H1 (cell line): Measurements from ENCODE around the gene POLR3GL. TPM values are rescaled to one million over a fixed set of nuclear protein-coding genes. Genes with fewer than 3 reads are reported as not detected.

ENCODE experiments used
- CTCF ChIA-PET: fragments of 300-600 bp; sonication (Branson Sonifier 250); formaldehyde crosslinking; loops from one replicate; lab custom pipeline; 2021; ENCODE audit not compliant: partially characterized antibody; lab: Charles Lee
- POLR2A ChIA-PET: fragments of 300-600 bp; sonication (Branson Sonifier 250); formaldehyde crosslinking; loops from one replicate; lab custom pipeline; 2021; ENCODE audit warnings: inconsistent platforms; ENCODE audit not compliant: partially characterized antibody; lab: Charles Lee
- DNase-seq, 2 experiments: peaks; one replicate each; pipeline versions ENCODE4 v3.0.0 to v3.0.0-alpha.2; 2010 to 2022; ENCODE audit warnings: low spot score in 2 of 2, low read depth in 1 of 2, mixed read lengths in 1 of 2
- FAIRE-seq: peaks from 2 replicates; lab custom pipeline; 2011; peaks lifted over from hg19 to GRCh38; lab: Jason Lieb, UNC
- H2AFZ ChIP-seq: 2 replicates; pipeline ENCODE4 v1.8.1; 2012; ENCODE audit warnings: low read length, inconsistent platforms
- H2AK5ac ChIP-seq: 2 replicates; pipeline ENCODE4 v1.6.1; 2013; ENCODE audit warnings: low read depth, low read length
- H2BK120ac ChIP-seq: replicated peaks from 2 replicates; pipeline ENCODE3; 2013; ENCODE audit warnings: low read depth, low read length, inconsistent platforms
- H2BK12ac ChIP-seq: 2 replicates; pipeline ENCODE4 v1.6.1; 2013; ENCODE audit warnings: low read depth, low read length
- H2BK15ac ChIP-seq: 2 replicates; pipeline ENCODE4 v1.6.1; 2013; ENCODE audit warnings: low read length
- H2BK20ac ChIP-seq: 2 replicates; pipeline ENCODE4 v1.6.1; 2013; ENCODE audit warnings: low read length
- H2BK5ac ChIP-seq: 2 replicates; pipeline ENCODE4 v1.6.1; 2013; ENCODE audit warnings: low read depth, low read length
- H3K14ac ChIP-seq: 2 replicates; pipeline ENCODE4 v1.6.1; 2013; ENCODE audit warnings: inconsistent platforms; ENCODE audit not compliant: insufficient read length
- H3K18ac ChIP-seq: 2 replicates; pipeline ENCODE4 v1.6.1; 2013; ENCODE audit warnings: low read length; ENCODE audit errors: extremely low read depth
- H3K23ac ChIP-seq: 2 replicates; pipeline ENCODE4 v1.6.1; 2013; ENCODE audit warnings: inconsistent platforms; ENCODE audit not compliant: insufficient read length
- H3K23me2 ChIP-seq: 2 replicates; pipeline ENCODE4 v1.6.1; 2013; ENCODE audit warnings: low read depth, low read length
- H3K27ac ChIP-seq: 2 replicates; pipeline ENCODE4 v1.6.1; 2011; ENCODE audit warnings: low read depth, low read length, inconsistent platforms
- H3K27me3 ChIP-seq, 4 experiments: replicated peaks in 1 of 4; 1 replicate in 1 of 4; 2 replicates in 3 of 4; pipeline versions ENCODE4 v1.6.1 to v1.8.1; 2011 to 2013; ENCODE audit warnings: low read length in 3 of 4, mild to moderate bottlenecking in 3 of 4, inconsistent platforms in 2 of 4, mixed read lengths in 2 of 4, moderate library complexity in 1 of 4; ENCODE audit not compliant: control insufficient read depth in 3 of 4, insufficient read depth in 3 of 4; ENCODE audit errors: extremely low read depth in 1 of 4
- H3K36me3 ChIP-seq, 4 experiments: 2 replicates each; pipeline versions ENCODE4 v1.6.1 to v1.8.1; 2011 to 2013; ENCODE audit warnings: mild to moderate bottlenecking in 4 of 4, low read length in 3 of 4, moderate library complexity in 2 of 4, control low read depth in 1 of 4, inconsistent platforms in 1 of 4; ENCODE audit not compliant: insufficient read depth in 4 of 4, control insufficient read depth in 2 of 4
- H3K4ac ChIP-seq: replicated peaks from 2 replicates; pipeline ENCODE3; 2013; ENCODE audit warnings: low read length, low read depth, mixed read lengths, inconsistent platforms; ENCODE audit not compliant: insufficient read length
- H3K4me1 ChIP-seq, 4 experiments: replicated peaks in 1 of 4; 1 replicate in 1 of 4; 2 replicates in 3 of 4; pipeline versions ENCODE4 v1.6.1 to v1.8.1; 2011 to 2013; ENCODE audit warnings: low read length in 3 of 4, inconsistent platforms in 2 of 4, mixed read lengths in 1 of 4; ENCODE audit not compliant: insufficient read depth in 4 of 4, control insufficient read depth in 3 of 4
- H3K4me2 ChIP-seq, 2 experiments: 2 replicates each; pipeline versions ENCODE4 v1.6.1 to v1.8.1; 2011 to 2013; ENCODE audit warnings: low read depth in 2 of 2, low read length in 2 of 2, control low read depth in 1 of 2, inconsistent platforms in 1 of 2, mild to moderate bottlenecking in 1 of 2; ENCODE audit not compliant: insufficient read depth in 1 of 2
- H3K4me3 ChIP-seq, 4 experiments: fragments of 200-600, 300-600 bp in 1 of 4; sonication (generic), shearing (Covaris generic), sonication (Bioruptor Twin) in 1 of 4; 2 replicates each; pipeline versions ENCODE4 v1.5.1 to v1.8.1; 2011 to 2016; ENCODE audit warnings: low read length in 4 of 4, low read depth in 3 of 4, control low read depth in 2 of 4, inconsistent platforms in 2 of 4, mild to moderate bottlenecking in 2 of 4, mixed read lengths in 1 of 4, moderate library complexity in 1 of 4; ENCODE audit not compliant: insufficient read depth in 2 of 4; ENCODE audit errors: extremely low read depth in 1 of 4
- H3K56ac ChIP-seq: replicated peaks from 2 replicates; pipeline ENCODE3; 2013; ENCODE audit warnings: low read depth, mild to moderate bottlenecking, mixed read lengths, low read length, inconsistent platforms; ENCODE audit not compliant: insufficient read length
- H3K79me1 ChIP-seq: 2 replicates; pipeline ENCODE4 v1.6.1; 2013; ENCODE audit warnings: low read depth, low read length, control low read depth
- H3K79me2 ChIP-seq, 2 experiments: 2 replicates each; pipeline versions ENCODE4 v1.6.1 to v1.8.1; 2012 to 2013; ENCODE audit warnings: low read length in 2 of 2, mild to moderate bottlenecking in 2 of 2, inconsistent platforms in 1 of 2; ENCODE audit not compliant: insufficient read depth in 2 of 2, control insufficient read depth in 1 of 2
- H3K9ac ChIP-seq, 4 experiments: replicated peaks in 1 of 4; 1 replicate in 1 of 4; 2 replicates in 3 of 4; pipeline versions ENCODE4 v1.6.1 to v1.8.1; 2011 to 2013; ENCODE audit warnings: low read depth in 3 of 4, low read length in 3 of 4, control low read depth in 2 of 4, mild to moderate bottlenecking in 2 of 4, moderate library complexity in 2 of 4, inconsistent platforms in 1 of 4; ENCODE audit errors: extremely low read depth in 1 of 4
- H3K9me3 ChIP-seq, 2 experiments: 2 replicates each; pipeline versions ENCODE4 v1.6.1 to v1.8.1; 2012 to 2013; ENCODE audit warnings: mild to moderate bottlenecking in 2 of 2, moderate library complexity in 2 of 2, control low read depth in 1 of 2, inconsistent platforms in 1 of 2, low read depth in 1 of 2, low read length in 1 of 2, mixed read lengths in 1 of 2; ENCODE audit not compliant: insufficient read depth in 2 of 2
- H4K20me1 ChIP-seq, 2 experiments: replicated peaks in 1 of 2; 2 replicates each; pipeline versions ENCODE3 to v1.8.1; 2011 to 2013; ENCODE audit warnings: inconsistent platforms in 2 of 2, low read length in 2 of 2, mild to moderate bottlenecking in 1 of 2; ENCODE audit not compliant: insufficient read depth in 2 of 2, control insufficient read depth in 1 of 2
- H4K5ac ChIP-seq: 2 replicates; pipeline ENCODE4 v1.6.1; 2013; ENCODE audit warnings: low read length, low read depth, mixed read lengths, inconsistent platforms; ENCODE audit not compliant: insufficient read length
- H4K8ac ChIP-seq: 2 replicates; pipeline ENCODE4 v1.8.0; 2013; ENCODE audit warnings: mild to moderate bottlenecking, moderate library complexity, low read length, inconsistent platforms; ENCODE audit not compliant: insufficient read depth; ENCODE audit errors: extremely low read depth
- H4K91ac ChIP-seq: replicated peaks from 2 replicates; pipeline ENCODE3; 2013; ENCODE audit warnings: low read length, mixed read lengths, inconsistent platforms; ENCODE audit not compliant: insufficient read length
- FOSL1 ChIP-seq: IDR thresholded peaks from 2 replicates; pipeline ENCODE4 v1.6.1; 2011; ENCODE audit warnings: mild to moderate bottlenecking, low read depth, low read length, moderate library complexity; ENCODE audit not compliant: insufficient read depth
- JUND ChIP-seq: IDR thresholded peaks from 2 replicates; pipeline ENCODE4 v1.6.1; 2011; ENCODE audit warnings: mild to moderate bottlenecking, improper control_type of control experiment, low read length
- KDM1A ChIP-seq: fragments of 200-600, 300-600 bp; sonication (generic); IDR thresholded peaks from 2 replicates; pipeline ENCODE4 v1.7.1; 2016; ENCODE audit warnings: mild to moderate bottlenecking, low read length, borderline replicate concordance
- PHF8 ChIP-seq: fragments of 200-600 bp; sonication (generic); conservative IDR thresholded peaks from 2 replicates; pipeline ENCODE4 v1.7.1; 2012; ENCODE audit warnings: low read depth, mild to moderate bottlenecking, inconsistent platforms, low read length, moderate library complexity
- SIRT6 ChIP-seq: IDR thresholded peaks from one replicate; pipeline ENCODE4 v1.7.1; 2012; ENCODE audit warnings: low read length, inconsistent platforms
- TEAD4 ChIP-seq: IDR thresholded peaks from 2 replicates; pipeline ENCODE4 v1.6.1; 2012; ENCODE audit warnings: low read depth, low read length, inconsistent platforms, mixed read lengths
- WGBS, 2 experiments: shearing (Covaris generic) in 1 of 2; methylation state at CpG; one replicate each; pipeline versions ENCODE4 v1.1.6 to v1.1.7; 2013 to 2015; ENCODE audit warnings: low lambda C conversion rate in 2 of 2, mixed read lengths in 2 of 2, inconsistent platforms in 1 of 2, low coverage in 1 of 2, missing lambda C conversion rate in 1 of 2; ENCODE audit not compliant: insufficient replicate concordance in 2 of 2, insufficient coverage in 1 of 2, insufficient read length in 1 of 2; ENCODE audit errors: extremely low coverage in 1 of 2, missing lambda C conversion rate in 1 of 2; 5-methylcytosine and 5-hydroxymethylcytosine counted together
- polyA plus RNA-seq, 7 experiments: library from polyadenylated mRNA; depleted of rRNA in 3 of 7; stranded (reverse) in 5 of 7; unstranded in 2 of 7; fragments of >200 nt in 5 of 7; fragments of 200-250 nt in 2 of 7; gene quantifications; 1 replicate in 5 of 7; 2 replicates in 1 of 7; 4 replicates in 1 of 7; pipeline versions ENCODE4 v1.2.1 to v1.2.3, GENCODE V29; 2011 to 2013; ENCODE audit warnings: missing spikeins in 2 of 7, mixed read lengths in 2 of 7
- total RNA-seq: library from RNA; stranded (reverse); fragmentation: NEBNext Ultra II Directional; extraction: Animal tissue kit (Norgen Biotek cat#: 25700); gene quantifications from 2 replicates; pipeline ENCODE4 v1.2.1, GENCODE V29; 2021
- TF ChIP-seq, protein P1 (sequence below): IDR thresholded peaks from 2 replicates; pipeline ENCODE4 v1.6.1; 2011; ENCODE audit warnings: low read depth, mild to moderate bottlenecking, low read length; ENCODE audit not compliant: insufficient read depth

POLR3GL gene
- total and polyA plus RNA-seq, 2 of the 8 experiments (the other 6 are each of a cell fraction or from before 2014, with no cell fraction given), result 3.1 to 3.9 TPM

DNA sequence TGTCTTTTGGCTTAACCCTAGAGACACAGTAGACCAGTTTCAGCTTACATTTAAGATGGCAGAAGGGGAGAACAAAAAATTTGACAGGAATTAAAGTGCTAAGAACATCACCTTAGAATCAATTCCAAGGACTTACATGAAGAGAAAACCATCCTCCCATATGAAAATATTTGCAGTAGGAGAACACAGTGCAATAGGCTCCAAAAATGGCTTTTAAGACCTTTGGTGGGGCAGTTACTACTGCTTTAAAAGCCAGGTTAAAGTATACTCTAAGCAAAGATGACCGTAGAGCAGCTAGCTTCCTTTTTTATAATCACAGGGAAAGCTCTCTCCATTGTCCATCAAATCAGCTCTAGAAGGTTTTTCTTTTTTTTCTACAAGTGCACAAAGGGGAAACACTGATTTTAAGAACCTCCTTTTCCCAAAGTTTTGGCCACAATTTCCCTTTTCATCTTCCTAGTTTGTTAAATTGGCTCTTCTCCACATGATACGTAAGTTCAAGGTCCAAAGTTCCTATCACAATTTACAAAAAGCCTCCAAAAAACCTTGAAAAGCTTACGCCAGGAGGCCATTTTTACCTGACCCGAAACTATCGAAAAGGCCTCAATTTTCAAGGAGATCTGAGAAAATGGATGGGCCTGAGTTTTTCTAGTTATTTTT lies 28.6 kb downstream of the POLR3GL start:
- FAIRE-seq (no peak), DNase-seq (no peak)
- H3K56ac ChIP-seq, result no peak overlapping the region
- POLR2A ChIA-PET, result interaction anchor here (0.8 to 13.4 kb wide), 10 partner anchors 10 to 136 kb away, joined by 3 to 218 read pairs (median 6); partner anchors contain the start of genes HJV and RBM8A
- H3K27ac ChIP-seq, result no peak overlapping the region
- no peak overlapping the region for H3K14ac ChIP-seq
- H3K9me3 ChIP-seq, result no peaks in the 10 kb centered on the region
- H4K8ac ChIP-seq, result no peak overlapping the region; the same call in 1 of the 2 replicates
- H2BK15ac ChIP-seq, result no peak overlapping the region
- no peak overlapping the region for H2BK5ac ChIP-seq
- peak overlapping the region in 2 of 4 experiments; percentile 90 to 96; a peak in 3 of 8 replicates for H3K4me3 ChIP-seq
- H3K79me1 ChIP-seq, result peaks cover 6% of the 10 kb centered on the region; the same call in 1 of the 2 replicates
- no peak overlapping the region for H3K18ac ChIP-seq
- H3K27me3 ChIP-seq, result no peaks in the 10 kb centered on the region
- H2AFZ ChIP-seq, result no peak overlapping the region
- H4K91ac ChIP-seq, result no peak overlapping the region
- H3K23ac ChIP-seq, result no peak overlapping the region
- peaks cover 0 to 2% of the 10 kb centered on the region in 2 experiments for H4K20me1 ChIP-seq
- CTCF ChIA-PET, result interaction anchor here (0.9 to 12.6 kb wide), 5 partner anchors 11 to 16 kb away, joined by 3 to 93 read pairs (median 3); no protein-coding TSS in a partner anchor
- no peak overlapping the region for H2BK12ac ChIP-seq
- H3K9ac ChIP-seq, result no peak overlapping the region
- peak overlapping the region in 1 of 2 experiments; percentile 96; a peak in 2 of 4 replicates for H3K4me2 ChIP-seq
- no peak overlapping the region for H2BK120ac ChIP-seq
- peaks cover 17 to 35% (median 25%) of the 10 kb centered on the region in 4 experiments for H3K36me3 ChIP-seq
- WGBS, 2 experiments, result 92% methylated on average over 5 of the region's 5 CpGs; no CpG with 5 or more reads in 1 of the 2 experiments
- no peak overlapping the region for H3K4ac ChIP-seq
- H4K5ac ChIP-seq, result no peak overlapping the region
- H3K23me2 ChIP-seq, result peaks cover 9% of the 10 kb centered on the region
- no peak for TF ChIP-seq FOSL1
- TF ChIP-seq JUND, result no peak
- TF ChIP-seq KDM1A, result no peak
- TF ChIP-seq TEAD4, result no peak
- TF ChIP-seq PHF8, result no peak
- TF ChIP-seq, protein P1, sequence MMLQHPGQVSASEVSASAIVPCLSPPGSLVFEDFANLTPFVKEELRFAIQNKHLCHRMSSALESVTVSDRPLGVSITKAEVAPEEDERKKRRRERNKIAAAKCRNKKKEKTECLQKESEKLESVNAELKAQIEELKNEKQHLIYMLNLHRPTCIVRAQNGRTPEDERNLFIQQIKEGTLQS, result no peak
- TF ChIP-seq SIRT6, result no peak
- H3K79me2 ChIP-seq, result peaks cover 4 to 27% of the 10 kb centered on the region in 2 experiments; a peak in 3 of 4 replicates
- H2BK20ac ChIP-seq, result no peak overlapping the region
- H2AK5ac ChIP-seq, result no peak overlapping the region
- peaks cover 2 to 8% (median 5%) of the 10 kb centered on the region in 4 experiments; a peak in 4 of 7 replicates for H3K4me1 ChIP-seq
